Sciatic nerve (tissue), 2 donors: Measurements from ENCODE around the gene POFUT2. TPM values are rescaled to one million over a fixed set of nuclear protein-coding genes. Genes with fewer than 3 reads are reported as not detected.
"Not testable (repeated sequence)": the region's sequence is repeated elsewhere in the genome, so short reads cannot be mapped to it uniquely, and the experiment has no call there.

ENCODE experiments used
- ATAC-seq: fragments of 200-7000 bp; cut with Tn5 transposase; one replicate; pipeline ENCODE4 v1.9.1; 2020; ENCODE audit warnings: mild to moderate bottlenecking, moderate library complexity
- DNase-seq: peaks from one replicate; pipeline ENCODE4 v3.0.0-alpha.2; 2020; ENCODE audit warnings: low spot score
- intact Hi-C: fragments of 100-400 bp; cut with DNase I; formaldehyde crosslinking; loops from one replicate; pipeline ENCODE4 v1.14.2; 2022
- total RNA-seq: library from RNA; stranded (reverse); fragmentation: NEBNext Ultra II Directional; extraction: Animal tissue kit (Norgen Biotek cat#: 25700); gene quantifications from one replicate; pipeline ENCODE4 v1.2.1, GENCODE V29; 2021
- donor health status: DM: no; HTN: no; CAD: no.
- donor health status: DM: no; HTN: no; CAD: no.

POFUT2 gene
- total RNA-seq, 1 donor from 2014 or later, result 44.2 TPM

DNA sequence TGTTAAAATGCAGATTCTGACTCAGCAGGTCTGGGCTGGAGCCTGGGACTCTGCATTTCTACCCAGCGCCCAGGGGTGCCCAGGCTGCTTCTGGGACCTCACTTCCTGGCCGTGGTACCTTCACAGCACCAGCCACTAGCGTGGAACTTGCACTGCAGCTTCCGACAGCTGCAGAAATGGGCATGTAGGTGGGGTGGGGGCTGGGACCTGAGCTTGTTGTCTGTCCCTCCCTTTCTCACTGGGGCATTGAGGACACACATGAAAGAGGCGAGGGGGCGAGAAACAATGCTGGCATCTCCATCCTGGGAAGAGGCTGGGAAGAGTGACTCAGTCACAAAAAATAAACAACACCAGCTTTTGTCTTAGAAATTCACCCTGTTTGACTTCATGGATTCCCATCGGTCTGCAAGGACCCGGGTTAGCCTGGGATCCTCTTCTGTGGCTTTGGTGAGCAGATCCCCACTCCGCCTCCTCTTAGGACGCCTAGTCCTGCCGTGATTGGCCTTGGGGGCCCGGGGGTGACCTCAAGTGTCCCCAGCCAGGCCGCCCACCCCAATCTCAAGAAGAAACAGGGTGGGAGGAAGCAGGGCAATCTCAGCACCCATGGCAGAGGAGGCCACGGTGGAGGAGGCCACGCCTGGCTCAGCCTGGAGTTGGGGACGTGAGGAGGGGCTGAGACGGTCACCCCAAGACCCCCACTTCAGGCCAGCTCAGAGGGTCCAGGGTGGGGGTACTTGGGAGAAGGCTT is 29.9 kb upstream of the POFUT2 start:
- ATAC-seq, result peak; percentile 30
- intact Hi-C loops, result no loop called here
- DNase-seq, result peak; percentile 61

DNA sequence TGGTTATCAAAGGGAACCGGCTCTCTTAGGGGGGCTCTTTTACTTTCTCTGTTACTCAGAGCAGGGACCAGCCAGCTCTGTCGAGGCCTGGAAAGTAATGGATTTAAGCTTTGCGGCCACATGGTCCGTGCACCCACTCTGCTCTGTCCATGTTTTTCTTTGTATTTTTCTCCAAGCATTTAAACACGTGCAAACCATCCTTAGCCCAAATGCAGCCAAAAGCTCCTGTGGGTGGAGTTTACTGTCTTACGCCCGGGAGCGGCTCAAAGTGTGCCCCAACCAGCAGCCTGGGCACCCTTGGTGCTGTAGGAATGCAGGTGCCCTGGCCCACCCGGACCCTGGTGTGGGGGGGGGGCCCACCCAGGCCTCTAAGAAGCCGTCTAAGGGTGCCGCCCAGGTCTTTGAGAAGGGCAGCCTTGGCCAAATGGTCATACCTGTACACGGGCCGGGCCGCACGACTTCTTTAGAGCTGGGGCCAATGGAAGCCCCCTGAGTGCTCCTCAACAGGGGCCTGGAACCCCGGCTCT is 29.2 kb upstream of the POFUT2 start:
- ATAC-seq (no peak), DNase-seq (peak; percentile 58)
- intact Hi-C loops, result no loop called here

- ATAC-seq, intact Hi-C loops, DNase-seq: not testable (repeated sequence)
Measured at GRCh38 chr21:45315676-45316470, 28.2 kb upstream of the POFUT2 start.

DNA sequence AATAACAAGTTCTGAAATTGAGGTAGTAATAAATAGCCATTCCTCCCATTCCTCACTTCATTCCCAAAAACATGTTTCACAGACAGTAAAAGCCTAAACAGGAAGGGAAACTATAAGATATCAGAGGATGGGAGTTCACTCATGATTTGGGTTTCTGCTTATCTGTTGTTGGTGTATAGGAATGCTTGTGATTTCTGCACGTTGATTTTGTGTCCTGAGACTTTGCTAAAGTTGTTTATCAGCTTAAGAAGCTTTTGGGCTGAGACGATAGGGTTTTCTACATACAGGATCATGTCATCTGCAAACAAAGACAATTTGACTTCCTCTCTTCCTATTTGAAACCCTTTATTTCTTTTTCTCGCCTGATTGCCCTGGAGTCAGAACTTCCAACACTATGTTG is 26.0 kb upstream of the POFUT2 start:
- ATAC-seq (no peak), DNase-seq (no peak)
- intact Hi-C loops, result no loop called here

GRCh38 chr21:45313015-45313414 is 25.3 kb upstream of the POFUT2 start:
- intact Hi-C loops, result no loop called here
- DNase-seq, result peak; percentile 40
- ATAC-seq, result no peak

- intact Hi-C loops, result no loop called here
- no peak for DNase-seq
- no peak for ATAC-seq
Measured at GRCh38 chr21:45312296-45312695, 24.6 kb upstream of the POFUT2 start.

DNA sequence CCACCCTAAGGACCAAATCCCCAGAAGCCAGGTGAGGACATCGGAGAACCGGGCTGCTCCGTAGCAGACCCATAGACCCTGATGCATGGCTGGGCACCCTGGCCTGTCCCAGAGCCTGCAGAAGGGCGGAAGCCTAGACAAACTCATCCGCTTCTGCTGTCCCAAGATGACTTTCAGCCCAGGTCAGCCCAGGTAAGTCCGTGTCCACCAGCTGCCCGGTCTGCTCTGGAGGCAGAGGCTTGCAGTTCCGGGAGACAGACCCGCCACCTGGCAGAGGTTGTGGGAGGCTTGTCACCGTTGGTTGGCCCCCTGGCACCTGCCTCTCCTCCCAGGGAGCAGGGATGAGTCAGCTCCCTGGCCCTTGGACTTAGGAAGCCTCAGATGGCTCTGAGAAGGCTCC is 22.8 kb upstream of the POFUT2 start:
- peak; percentile 52 for DNase-seq
- intact Hi-C loops, result no loop called here
- no peak for ATAC-seq

- intact Hi-C loops, result no loop called here
- DNase-seq (no peak), ATAC-seq (no peak)
Measured at GRCh38 chr21:45309987-45310381, 22.3 kb upstream of the POFUT2 start.

DNA sequence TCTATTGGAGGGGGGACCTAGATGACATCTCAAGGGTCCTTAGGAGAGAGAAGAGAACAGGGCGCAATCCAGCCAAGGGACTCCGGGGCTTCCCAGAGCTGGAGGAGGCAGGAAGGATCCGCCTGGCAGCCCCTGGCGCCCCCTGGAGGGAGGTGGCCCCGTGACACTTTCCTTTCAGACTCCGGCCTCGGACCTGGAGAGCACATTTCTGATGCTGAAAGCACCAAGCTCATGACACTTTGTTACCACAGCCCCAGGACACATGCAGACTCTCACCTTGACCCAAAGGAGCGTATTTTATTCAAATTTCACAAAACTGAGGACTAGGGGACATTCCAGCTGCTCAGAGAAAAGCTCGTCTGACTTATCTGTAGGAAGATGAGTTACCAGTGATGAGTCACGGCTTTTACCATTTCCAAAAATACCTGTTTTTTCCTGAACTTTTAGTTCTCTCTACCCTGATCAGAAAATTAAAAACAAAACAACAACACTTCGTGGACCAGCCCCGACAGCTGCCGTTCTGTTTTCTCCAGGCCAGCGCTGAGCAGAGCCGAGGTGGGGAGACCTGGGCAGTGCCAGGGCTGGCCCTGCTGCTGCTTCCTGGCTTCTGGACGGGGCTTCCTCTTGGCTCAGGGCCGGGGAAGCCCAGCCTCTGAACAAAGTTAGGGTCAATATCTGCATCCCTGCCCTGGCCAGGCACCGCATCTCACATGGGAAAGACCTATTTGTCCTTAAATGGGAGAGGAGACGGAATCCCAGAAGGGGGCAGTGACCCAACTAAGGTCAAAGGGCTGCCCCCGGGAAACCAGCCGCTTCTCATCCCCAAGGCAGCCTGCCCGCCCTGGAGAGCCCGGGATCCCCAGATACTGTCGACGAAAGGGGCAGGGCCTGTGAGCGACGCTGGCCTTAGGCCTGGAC is 21.6 kb upstream of the POFUT2 start:
- ATAC-seq, result no peak
- peak; percentile 80 for DNase-seq

DNA sequence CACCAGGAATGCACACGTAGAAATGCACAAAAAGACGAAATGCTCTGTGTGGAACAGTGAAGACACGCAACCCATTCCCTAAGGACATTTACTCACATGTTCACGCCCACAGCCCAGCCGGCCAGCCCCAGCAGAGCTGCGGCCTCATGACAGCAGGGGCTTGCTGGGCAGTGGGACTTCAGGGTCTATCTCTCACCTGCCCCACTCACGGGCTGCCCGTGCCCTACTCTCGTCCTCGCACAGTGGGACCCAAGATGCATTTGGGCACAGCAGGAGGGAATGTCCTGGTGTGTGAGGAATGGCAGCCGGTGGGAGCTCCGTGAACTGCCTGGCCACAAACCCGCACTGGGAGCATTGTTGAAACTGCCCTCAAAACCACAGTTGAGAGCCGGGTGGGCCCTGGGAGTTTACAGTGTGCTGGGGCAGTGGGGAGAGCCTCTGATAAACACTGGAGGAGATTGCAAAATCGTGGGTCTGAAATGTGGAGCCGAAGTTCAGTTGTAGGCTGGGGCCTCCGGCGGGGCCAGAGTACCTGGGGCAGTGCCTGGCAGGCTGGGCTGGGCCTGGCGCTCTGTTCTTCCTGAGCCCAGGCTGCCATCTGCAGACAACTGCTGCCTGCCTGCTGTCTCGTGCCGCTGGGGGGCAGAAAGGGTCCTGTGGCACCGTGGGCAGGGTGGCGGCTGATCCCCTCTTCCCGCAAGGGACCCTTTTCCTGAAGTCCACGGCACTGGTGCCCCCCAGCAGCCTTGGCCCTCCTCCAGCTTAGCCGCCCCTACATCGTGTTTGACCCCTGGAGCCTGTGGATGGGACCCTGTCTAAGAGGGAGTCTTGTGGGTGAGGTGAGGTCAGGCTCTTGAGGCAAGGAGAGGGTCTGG is 20.7 kb upstream of the POFUT2 start:
- peak; percentile 62 for DNase-seq
- intact Hi-C loops, result no loop called here
- ATAC-seq, result peak; percentile 33

More for the DNA sequence above, 21.6 kb upstream of the POFUT2 start:
- intact Hi-C loops, result no loop called here

DNA sequence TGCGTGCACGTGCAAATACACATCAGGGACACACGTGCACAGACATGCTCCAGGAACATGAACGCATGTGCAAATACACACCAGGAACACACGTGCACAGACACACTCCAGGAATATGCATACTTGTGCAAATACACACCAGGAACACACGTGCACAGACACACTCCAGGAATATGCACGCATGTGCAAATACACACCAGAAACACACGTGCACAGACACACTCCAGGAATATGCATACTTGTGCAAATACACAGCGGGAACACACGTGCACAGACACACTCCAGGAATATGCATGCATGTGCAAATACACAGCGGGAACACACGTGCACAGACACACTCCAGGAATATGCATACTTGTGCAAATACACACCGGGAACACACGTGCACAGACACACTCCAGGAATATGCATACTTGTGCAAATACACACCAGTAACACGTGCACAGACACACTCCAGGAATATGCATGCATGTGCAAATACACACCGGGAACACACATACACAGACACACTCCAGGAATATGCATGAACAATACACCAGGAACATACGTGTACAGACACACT is 20.0 kb upstream of the POFUT2 start:
- intact Hi-C loops, ATAC-seq: not testable (repeated sequence)
- peak; percentile 26 for DNase-seq

DNA sequence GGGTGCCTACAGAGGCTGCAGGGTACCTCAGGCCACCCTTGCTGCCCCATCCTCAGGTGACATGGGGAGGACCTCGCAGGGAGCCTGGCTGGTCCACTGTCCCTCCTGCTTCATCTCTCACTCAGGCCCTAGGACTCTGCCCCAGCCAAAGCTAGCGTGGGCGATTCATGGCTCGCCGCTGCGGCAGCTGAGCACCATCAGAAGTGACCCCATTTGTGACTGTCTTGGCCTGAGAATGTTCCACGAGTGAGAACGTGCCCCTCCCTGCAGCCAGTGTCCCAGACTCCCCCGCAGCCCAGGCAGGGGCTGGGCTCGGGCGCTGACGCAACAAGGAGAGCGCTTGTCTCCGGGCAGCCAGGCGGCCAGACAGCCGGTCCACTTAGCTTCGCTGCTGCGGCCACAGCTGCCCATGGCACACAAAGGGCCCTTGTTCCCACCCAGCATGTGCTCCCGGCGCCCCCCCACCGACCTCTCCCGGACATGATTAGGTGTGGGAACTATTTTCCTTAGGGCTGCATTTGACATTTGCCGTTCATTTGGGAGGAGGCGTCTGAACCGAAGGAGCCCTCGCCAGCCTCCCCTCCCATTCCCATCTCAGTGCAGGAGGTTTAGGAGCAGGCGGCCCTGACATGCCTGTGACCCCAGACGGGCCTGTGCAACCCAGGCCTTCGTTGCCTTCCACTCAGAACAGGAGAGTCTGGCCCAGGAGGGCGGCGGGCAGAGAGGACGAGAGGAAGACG is 19.3 kb upstream of the POFUT2 start:
- intact Hi-C loops, result no loop called here
- DNase-seq, result peak; percentile 91
- peak; percentile 89 for ATAC-seq

DNA sequence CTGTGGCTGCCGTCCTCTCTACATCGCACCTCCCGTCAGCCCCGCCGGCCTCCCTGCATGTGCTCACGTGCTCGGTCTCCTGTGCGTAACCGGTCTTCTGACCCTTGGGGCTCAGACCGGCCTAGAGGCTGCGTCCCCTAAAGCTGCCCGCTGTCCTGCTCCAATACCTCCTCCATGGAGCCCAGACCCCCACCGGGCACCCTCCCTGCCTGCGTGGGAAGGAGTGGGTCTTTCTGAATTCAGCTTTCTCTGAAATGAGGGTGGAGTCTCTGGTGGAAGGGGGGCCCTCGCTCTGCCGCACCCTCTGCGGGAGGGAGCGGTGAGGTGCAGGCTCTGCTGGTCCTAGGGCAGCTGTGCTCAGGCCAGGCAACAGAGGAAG is 18.7 kb upstream of the POFUT2 start:
- ATAC-seq (no peak), DNase-seq (peak; percentile 65)
- intact Hi-C loops, result no loop called here

DNA sequence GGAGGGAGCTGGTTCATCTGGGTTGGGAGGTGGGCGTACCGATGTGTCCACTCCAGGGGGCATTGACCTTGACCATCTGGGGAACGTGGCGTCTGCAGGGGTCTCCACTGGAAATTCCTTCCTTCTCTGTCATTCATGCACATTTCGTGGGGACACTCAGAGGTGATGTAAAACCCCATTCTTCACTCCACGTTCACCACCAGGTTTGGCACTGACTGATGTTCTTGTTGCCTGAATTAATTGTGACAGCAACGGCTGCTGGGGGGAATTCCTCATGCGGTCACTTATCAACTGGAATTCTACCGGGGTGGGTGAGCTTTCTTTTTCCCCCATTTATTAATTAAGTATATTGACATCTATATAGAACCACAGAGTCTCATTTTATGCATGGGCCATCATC is 18.1 kb upstream of the POFUT2 start:
- no peak for ATAC-seq
- DNase-seq, result peak; percentile 48
- intact Hi-C loops, result no loop called here

DNA sequence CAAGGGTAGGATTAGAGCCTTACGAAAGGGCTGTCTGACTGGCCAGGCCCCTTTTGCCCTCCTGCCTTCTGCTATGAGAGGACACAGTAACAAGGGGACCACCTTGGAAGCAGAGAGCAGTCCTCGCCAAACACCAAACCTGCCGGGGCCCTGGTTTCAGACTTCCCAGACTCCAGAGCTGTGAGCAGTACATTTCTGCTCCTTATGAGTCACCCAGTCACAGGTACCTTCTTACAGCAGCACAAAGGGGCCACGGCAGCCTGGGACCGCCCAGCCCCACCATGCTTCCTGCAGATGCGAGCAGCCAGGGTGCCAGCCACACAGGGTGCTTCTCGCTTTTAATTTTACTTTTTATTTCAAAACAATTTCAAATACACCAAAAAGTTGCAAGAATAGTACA is 17.2 kb upstream of the POFUT2 start:
- DNase-seq (peak; percentile 53), ATAC-seq (no peak)
- intact Hi-C loops, result no loop called here

DNA sequence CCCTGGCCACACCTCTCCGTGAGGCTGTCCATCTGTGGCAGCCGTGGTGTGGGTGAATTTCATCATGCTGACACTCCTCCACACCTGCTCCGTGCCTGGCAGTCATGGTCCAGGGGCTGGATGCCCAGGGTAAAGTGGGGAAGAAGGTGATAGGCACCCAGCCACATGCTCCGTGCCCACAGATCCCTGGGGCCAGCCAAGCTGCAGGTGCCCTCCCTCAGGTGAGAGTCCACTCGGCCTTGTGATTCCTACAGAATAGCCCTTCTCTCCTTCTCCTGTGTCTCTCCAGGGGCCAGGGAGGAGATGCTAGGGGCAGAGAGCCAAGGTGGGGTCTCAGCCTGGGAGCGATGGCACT is 16.8 kb upstream of the POFUT2 start:
- intact Hi-C loops, result no loop called here
- DNase-seq (no peak), ATAC-seq (no peak)

- peak; percentile 56 for DNase-seq
- intact Hi-C loops, result no loop called here
- no peak for ATAC-seq
Measured at GRCh38 chr21:45303751-45304475, 16.2 kb upstream of the POFUT2 start.
